Loucy (cell line): ENCODE data around the gene LUC7L3.

ENCODE experiments used
- H2AFZ ChIP-seq: fragments of 200-600 bp; sonication (generic); 2 replicates; pipeline ENCODE4 v1.6.0; 2016; ENCODE audit warnings: antibody characterized with exemption, mild to moderate bottlenecking, low read length, moderate library complexity
- H3F3A ChIP-seq: fragments of 200-600 bp; 2 replicates; pipeline ENCODE4 v1.6.0; 2016; ENCODE audit warnings: antibody characterized with exemption, low read depth, mild to moderate bottlenecking
- H3K27me3 ChIP-seq: fragments of 200-600 bp; sonication (generic); 2 replicates; pipeline ENCODE4 v1.6.1; 2014; ENCODE audit warnings: low read length, mild to moderate bottlenecking; ENCODE audit not compliant: insufficient read depth, poor library complexity, severe bottlenecking
- H3K36me3 ChIP-seq: fragments of 200-600 bp; sonication (generic); 2 replicates; pipeline ENCODE4 v1.6.1; 2016; ENCODE audit warnings: low read length; ENCODE audit not compliant: insufficient read depth
- H3K4me1 ChIP-seq: fragments of 200-600 bp; sonication (generic); 2 replicates; pipeline ENCODE4 v1.5.1; 2014; ENCODE audit warnings: low read length, mild to moderate bottlenecking; ENCODE audit not compliant: insufficient read depth, poor library complexity, severe bottlenecking
- H3K4me2 ChIP-seq: fragments of 200-600 bp; sonication (generic); 2 replicates; pipeline ENCODE4 v1.6.0; 2014; ENCODE audit warnings: antibody characterized with exemption, low read length, low read depth, mild to moderate bottlenecking; ENCODE audit not compliant: poor library complexity, severe bottlenecking
- H3K4me3 ChIP-seq: fragments of 200-600 bp; sonication (generic); 2 replicates; pipeline ENCODE4 v1.5.1; 2014; ENCODE audit warnings: low read length, mild to moderate bottlenecking, mixed read lengths; ENCODE audit not compliant: poor library complexity, severe bottlenecking
- H3K79me2 ChIP-seq: fragments of 200-600 bp; sonication (generic); 2 replicates; pipeline ENCODE4 v1.6.1; 2014; ENCODE audit warnings: low read length; ENCODE audit not compliant: insufficient read depth
- H3K9ac ChIP-seq: fragments of 200-600 bp; sonication (generic); 2 replicates; pipeline ENCODE4 v1.6.0; 2014; ENCODE audit warnings: mild to moderate bottlenecking, low read depth, low read length, moderate library complexity; ENCODE audit not compliant: poor library complexity, severe bottlenecking
- H3K9me2 ChIP-seq: fragments of 200-600 bp; sonication (generic); replicated peaks from 2 replicates; pipeline ENCODE4 v1.6.1; 2016; ENCODE audit warnings: low read depth, low read length, mixed read lengths
- H3K9me3 ChIP-seq: fragments of 200-600 bp; sonication (generic); 2 replicates; pipeline ENCODE4 v1.6.1; 2014; ENCODE audit warnings: mild to moderate bottlenecking, antibody characterized with exemption, low read length, low read depth; ENCODE audit not compliant: insufficient read depth
- H4K20me1 ChIP-seq: fragments of 200-600 bp; sonication (generic); 2 replicates; pipeline ENCODE4 v1.6.0; 2014; ENCODE audit warnings: antibody characterized with exemption, low read length, mild to moderate bottlenecking; ENCODE audit not compliant: insufficient read depth, poor library complexity, severe bottlenecking
- CTCF ChIP-seq: fragments of 200-600 bp; sonication (generic); conservative IDR thresholded peaks from 2 replicates; pipeline ENCODE4 v1.5.1; 2014; ENCODE audit warnings: mild to moderate bottlenecking, antibody characterized with exemption, low read length
- EZH2phosphoT487 ChIP-seq: fragments of 200-600 bp; IDR thresholded peaks from 2 replicates; pipeline ENCODE4 v1.6.1; 2018; ENCODE audit warnings: antibody characterized with exemption, mild to moderate bottlenecking, moderate library complexity, borderline replicate concordance

Gene LUC7L3

GRCh38 chr17:50687200-50688066 lies 32.0 kb upstream of the LUC7L3 start:
- H3K9me2 ChIP-seq = no peaks in the 10 kb centered on the region
- no peaks in the 10 kb centered on the region; the same call in 1 of the 2 replicates for H3K36me3 ChIP-seq
- no peak overlapping the region for H3K9ac ChIP-seq
- H3K4me2 ChIP-seq = no peak overlapping the region
- no peak for TF ChIP-seq CTCF
- TF ChIP-seq EZH2phosphoT487 = no peak
- no peaks in the 10 kb centered on the region for H3K27me3 ChIP-seq
- H3K9me3 ChIP-seq = no peaks in the 10 kb centered on the region
- no peaks in the 10 kb centered on the region for H3K79me2 ChIP-seq
- H2AFZ ChIP-seq = no peak overlapping the region
- H3F3A ChIP-seq = no peaks in the 10 kb centered on the region
- H4K20me1 ChIP-seq = no peaks in the 10 kb centered on the region
- H3K4me3 ChIP-seq = no peak overlapping the region
- H3K4me1 ChIP-seq = peaks cover 4% of the 10 kb centered on the region

GRCh38 chr17:50688245-50688644 lies 31.2 kb upstream of the LUC7L3 start:
- no peak for TF ChIP-seq EZH2phosphoT487
- TF ChIP-seq CTCF = no peak
- H3K9me2 ChIP-seq = no peaks in the 10 kb centered on the region
- no peaks in the 10 kb centered on the region for H3F3A ChIP-seq
- no peaks in the 10 kb centered on the region for H3K27me3 ChIP-seq
- H4K20me1 ChIP-seq = no peaks in the 10 kb centered on the region
- no peak overlapping the region for H2AFZ ChIP-seq
- peaks cover 5% of the 10 kb centered on the region; the same call in 1 of the 2 replicates for H3K36me3 ChIP-seq
- no peak overlapping the region for H3K9ac ChIP-seq
- peaks cover 4% of the 10 kb centered on the region for H3K4me1 ChIP-seq
- no peaks in the 10 kb centered on the region for H3K79me2 ChIP-seq
- no peak overlapping the region for H3K4me2 ChIP-seq
- no peaks in the 10 kb centered on the region for H3K9me3 ChIP-seq
- no peak overlapping the region for H3K4me3 ChIP-seq

GRCh38 chr17:50689251-50689650 lies 30.2 kb upstream of the LUC7L3 start:
- no peak overlapping the region for H3K4me3 ChIP-seq
- H4K20me1 ChIP-seq = no peaks in the 10 kb centered on the region
- H3K4me1 ChIP-seq = peaks cover 4% of the 10 kb centered on the region
- no peaks in the 10 kb centered on the region for H3K79me2 ChIP-seq
- H3K36me3 ChIP-seq = peaks cover 8% of the 10 kb centered on the region; the same call in 1 of the 2 replicates
- no peak overlapping the region for H3K4me2 ChIP-seq
- no peaks in the 10 kb centered on the region for H3K9me2 ChIP-seq
- no peak overlapping the region for H3K9ac ChIP-seq
- H2AFZ ChIP-seq = no peak overlapping the region
- no peaks in the 10 kb centered on the region for H3K27me3 ChIP-seq
- TF ChIP-seq CTCF (no peak), EZH2phosphoT487 (no peak)
- no peaks in the 10 kb centered on the region for H3K9me3 ChIP-seq
- H3F3A ChIP-seq = no peaks in the 10 kb centered on the region
